Activated CD8-positive, alpha-beta T cell treated with anti-CD3 and anti-CD28 coated beads for 36 hours (primary cell): Measurements from ENCODE around the gene SLC6A19. TPM values are rescaled to one million over a fixed set of nuclear protein-coding genes. Genes with fewer than 3 reads are reported as not detected.
"Not testable (repeated sequence)": the region's sequence is repeated elsewhere in the genome, so short reads cannot be mapped to it uniquely, and the experiment has no call there.

Source experiments
- ATAC-seq: fragments of 200-7000 bp; cut with Tn5 transposase; one replicate; pipeline ENCODE4 v1.10.0; 2021; ENCODE audit warnings: mild to moderate bottlenecking, moderate library complexity
- CTCF ChIA-PET: fragments of 350-600 bp; sonication (Branson Sonifier 250); formaldehyde crosslinking; loops from one replicate; lab custom pipeline; 2021; ENCODE audit warnings: antibody characterized with exemption; lab: Charles Lee
- POLR2A ChIA-PET: fragments of 350-600 bp; sonication (Branson Sonifier 250); formaldehyde crosslinking; loops from one replicate; lab custom pipeline; 2021; ENCODE audit warnings: antibody characterized with exemption; lab: Charles Lee
- DNase-seq: peaks from one replicate; pipeline ENCODE4 v3.0.0-alpha.2; 2020
- H3K27ac Mint-ChIP-seq: one replicate; pipeline ENCODE4 v1.8.0; 2021; ENCODE audit warnings: mild to moderate bottlenecking, mixed read lengths
- H3K27me3 Mint-ChIP-seq: one replicate; pipeline ENCODE4 v1.8.0; 2021; ENCODE audit warnings: mixed read lengths
- H3K36me3 Mint-ChIP-seq: one replicate; pipeline ENCODE4 v1.8.0; 2021; ENCODE audit warnings: low read depth, mixed read lengths
- H3K4me1 Mint-ChIP-seq: one replicate; pipeline ENCODE4 v1.8.0; 2021; ENCODE audit warnings: low read depth, mixed read lengths
- H3K4me3 Mint-ChIP-seq: one replicate; pipeline ENCODE4 v1.8.0; 2021; ENCODE audit warnings: mild to moderate bottlenecking, moderate library complexity, mixed read lengths
- H3K9me3 Mint-ChIP-seq: one replicate; pipeline ENCODE4 v1.8.0; 2021; ENCODE audit warnings: mixed read lengths
- intact Hi-C: fragments of 100-400 bp; cut with micrococcal nuclease; formaldehyde crosslinking; loops from one replicate; pipeline ENCODE4 v1.10.0; 2022
- total RNA-seq, 2 experiments: library from RNA; stranded (reverse); gene quantifications; one replicate each; pipeline ENCODE4 v1.2.3, GENCODE V29; 2021
- TF ChIP-seq, protein P1 (sequence below): fragments of 200-600 bp; IDR thresholded peaks from one replicate; pipeline ENCODE4 v1.8.0; 2022; ENCODE audit warnings: antibody characterized with exemption, mild to moderate bottlenecking

The SLC6A19 gene
- total RNA-seq, 2 experiments from 2014 or later, result not detected

- Mint-ChIP-seq H3K27ac (no peak overlapping the region), H3K4me1 (peaks cover 11% of the 10 kb centered on the region), H3K9me3 (peaks cover 6% of the 10 kb centered on the region), H3K36me3 (peaks cover 29% of the 10 kb centered on the region), H3K27me3 (no peaks in the 10 kb centered on the region), H3K4me3 (no peak overlapping the region)
- TF ChIP-seq, protein P1, sequence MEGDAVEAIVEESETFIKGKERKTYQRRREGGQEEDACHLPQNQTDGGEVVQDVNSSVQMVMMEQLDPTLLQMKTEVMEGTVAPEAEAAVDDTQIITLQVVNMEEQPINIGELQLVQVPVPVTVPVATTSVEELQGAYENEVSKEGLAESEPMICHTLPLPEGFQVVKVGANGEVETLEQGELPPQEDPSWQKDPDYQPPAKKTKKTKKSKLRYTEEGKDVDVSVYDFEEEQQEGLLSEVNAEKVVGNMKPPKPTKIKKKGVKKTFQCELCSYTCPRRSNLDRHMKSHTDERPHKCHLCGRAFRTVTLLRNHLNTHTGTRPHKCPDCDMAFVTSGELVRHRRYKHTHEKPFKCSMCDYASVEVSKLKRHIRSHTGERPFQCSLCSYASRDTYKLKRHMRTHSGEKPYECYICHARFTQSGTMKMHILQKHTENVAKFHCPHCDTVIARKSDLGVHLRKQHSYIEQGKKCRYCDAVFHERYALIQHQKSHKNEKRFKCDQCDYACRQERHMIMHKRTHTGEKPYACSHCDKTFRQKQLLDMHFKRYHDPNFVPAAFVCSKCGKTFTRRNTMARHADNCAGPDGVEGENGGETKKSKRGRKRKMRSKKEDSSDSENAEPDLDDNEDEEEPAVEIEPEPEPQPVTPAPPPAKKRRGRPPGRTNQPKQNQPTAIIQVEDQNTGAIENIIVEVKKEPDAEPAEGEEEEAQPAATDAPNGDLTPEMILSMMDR, result no peak
- DNase-seq, result no peak
- CTCF ChIA-PET, result no interaction called here
- intact Hi-C loops, result no loop called here
- ATAC-seq, result no peak
- POLR2A ChIA-PET, result no interaction called here
Observed at GRCh38 chr5:1265026-1265425, 63.6 kb downstream of the SLC6A19 start.

GRCh38 chr5:1265461-1266455 lies 64.4 kb downstream of the SLC6A19 start:
- Mint-ChIP-seq H3K4me3 (no peak overlapping the region), H3K4me1 (peaks cover 11% of the 10 kb centered on the region), H3K9me3 (peaks cover 6% of the 10 kb centered on the region), H3K36me3 (peaks cover 29% of the 10 kb centered on the region), H3K27ac (no peak overlapping the region), H3K27me3 (no peaks in the 10 kb centered on the region)
- DNase-seq (no peak), ATAC-seq (no peak)
- TF ChIP-seq, protein P1, result no peak
- POLR2A ChIA-PET, result no interaction called here
- intact Hi-C loops, result no loop called here
- CTCF ChIA-PET, result no interaction called here

DNA sequence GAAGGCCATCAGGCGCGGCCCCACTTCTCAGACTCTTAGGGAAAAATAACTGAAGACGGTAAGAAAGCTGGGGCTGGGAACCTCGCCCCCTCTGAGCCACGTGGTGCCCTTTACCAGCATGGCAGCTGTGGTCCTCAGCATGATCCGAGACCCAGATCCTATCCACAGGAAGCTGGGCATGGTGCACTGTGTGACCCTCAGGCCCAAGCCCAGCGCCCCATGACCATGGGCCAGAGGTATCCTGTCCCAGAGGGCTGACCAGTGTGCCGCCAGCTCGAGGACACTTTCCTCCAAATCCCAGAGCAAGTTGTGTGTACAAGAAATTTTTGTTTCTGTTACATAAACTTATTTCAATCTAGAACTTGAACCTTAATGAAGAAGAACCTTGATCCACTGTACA lies 65.4 kb downstream of the SLC6A19 start:
- TF ChIP-seq, protein P1, result no peak
- H3K27ac Mint-ChIP-seq, result no peak overlapping the region
- ChIA-PET POLR2A (interaction anchor here (0.6 kb wide), 1 partner anchor 19 kb away, joined by 4 read pairs; no protein-coding TSS in a partner anchor), CTCF (no interaction called here)
- H3K36me3 Mint-ChIP-seq, result peaks cover 30% of the 10 kb centered on the region
- H3K4me3 Mint-ChIP-seq, result no peak overlapping the region
- ATAC-seq (no peak), DNase-seq (no peak)
- intact Hi-C loops, result no loop called here
- no peaks in the 10 kb centered on the region for H3K27me3 Mint-ChIP-seq
- peaks cover 11% of the 10 kb centered on the region for H3K4me1 Mint-ChIP-seq
- H3K9me3 Mint-ChIP-seq, result peaks cover 6% of the 10 kb centered on the region

GRCh38 chr5:1267464-1267863 lies 66.1 kb downstream of the SLC6A19 start:
- Mint-ChIP-seq H3K36me3 (peaks cover 23% of the 10 kb centered on the region), H3K4me1 (peaks cover 11% of the 10 kb centered on the region)
- POLR2A ChIA-PET, intact Hi-C loops, DNase-seq, H3K9me3 Mint-ChIP-seq, H3K27ac Mint-ChIP-seq, ATAC-seq, H3K4me3 Mint-ChIP-seq, CTCF ChIA-PET, H3K27me3 Mint-ChIP-seq: not testable (repeated sequence)

GRCh38 chr5:1268056-1268455 lies 66.7 kb downstream of the SLC6A19 start:
- intact Hi-C loops, result no loop called here
- H3K36me3 Mint-ChIP-seq, result peaks cover 20% of the 10 kb centered on the region
- H3K4me3 Mint-ChIP-seq, result no peak overlapping the region
- TF ChIP-seq, protein P1, result no peak
- CTCF ChIA-PET, result no interaction called here
- H3K27ac Mint-ChIP-seq, result no peak overlapping the region
- H3K27me3 Mint-ChIP-seq, result no peaks in the 10 kb centered on the region
- ATAC-seq, result no peak
- DNase-seq, result no peak
- H3K9me3 Mint-ChIP-seq, result no peaks in the 10 kb centered on the region
- H3K4me1 Mint-ChIP-seq, result peaks cover 11% of the 10 kb centered on the region
- POLR2A ChIA-PET, result no interaction called here
